HCT116 (cell line): ENCODE results near the gene FRRS1L. TPM values are rescaled to one million over a fixed set of nuclear protein-coding genes. Genes with fewer than 3 reads are reported as not detected.

ENCODE experiments used
- ATAC-seq: fragments of 200-7000 bp; cut with Tn5 transposase; 2 replicates; pipeline ENCODE4 v1.9.1; 2020; ENCODE audit warnings: mild to moderate bottlenecking, moderate library complexity
- BruUV-seq: library from RNA; stranded (reverse); fragments of 400-500 nt; replicated peaks from 2 replicates; lab custom pipeline; 2021; lab: Mats Ljungman, UMichigan
- CTCF ChIA-PET: fragments of 300-600 bp; sonication (Branson Sonifier 250); formaldehyde crosslinking; loops from one replicate; lab custom pipeline; 2021; ENCODE audit warnings: antibody characterized with exemption; lab: Charles Lee
- POLR2A ChIA-PET: fragments of 300-600, 350-600 bp; sonication (Branson Sonifier 250); formaldehyde crosslinking; loops from one replicate; lab custom pipeline; 2021; ENCODE audit warnings: antibody characterized with exemption; lab: Charles Lee
- RAD21 ChIA-PET, 2 experiments: fragments of 300-600 bp; sonication (Branson Sonifier 250); formaldehyde crosslinking; loops; one replicate each; lab custom pipeline; 2023; ENCODE audit warnings: low total read pairs in 2 of 2; ENCODE audit not compliant: uncharacterized antibody in 2 of 2, unreplicated experiment in 2 of 2, low non-redundant PET in 1 of 2; lab: Charles Lee
- DNase-seq: peaks from one replicate; pipeline ENCODE4 v3.0.0-alpha.2; 2010; ENCODE audit warnings: low read depth, low spot score
- H2AFZ ChIP-seq: fragments of 200-600 bp; shearing (Covaris generic), sonication (generic); 2 replicates; pipeline ENCODE4 v1.6.1; 2017; ENCODE audit warnings: low read depth, mixed run types, mixed read lengths, antibody characterized with exemption, low read length; ENCODE audit not compliant: poor library complexity, severe bottlenecking
- H3K27ac ChIP-seq: 2 replicates; pipeline ENCODE4 v1.5.1; 2012; ENCODE audit warnings: low read depth, low read length
- H3K27me3 ChIP-seq: fragments of 200-600 bp; sonication (generic); 2 replicates; pipeline ENCODE4 v1.6.1; 2016; ENCODE audit warnings: mixed run types, low read length, mixed read lengths; ENCODE audit not compliant: insufficient read depth
- H3K36me3 ChIP-seq, 2 experiments: fragments of 200-500 bp in 1 of 2; fragments of 200-600 bp in 1 of 2; sonication (Bioruptor generic) in 1 of 2; sonication (generic) in 1 of 2; 2 replicates each; pipeline versions ENCODE4 v1.5.1 to v1.6.1; 2014 to 2016; ENCODE audit warnings: low read length in 2 of 2, inconsistent platforms in 1 of 2, mixed read lengths in 1 of 2, mixed run types in 1 of 2; ENCODE audit not compliant: insufficient read depth in 2 of 2, control insufficient read depth in 1 of 2
- H3K4me1 ChIP-seq, 2 experiments: fragments of 200-600 bp in 1 of 2; sonication (generic) in 1 of 2; 2 replicates each; pipeline versions ENCODE4 v1.5.1 to v1.6.1; 2012 to 2017; ENCODE audit warnings: low read length in 2 of 2, inconsistent platforms in 1 of 2, mild to moderate bottlenecking in 1 of 2, mixed read lengths in 1 of 2, mixed run types in 1 of 2, moderate library complexity in 1 of 2; ENCODE audit not compliant: insufficient read depth in 2 of 2, control insufficient read depth in 1 of 2
- H3K4me2 ChIP-seq: fragments of 200-600 bp; sonication (generic); 2 replicates; pipeline ENCODE4 v1.6.1; 2017; ENCODE audit warnings: mixed run types, low read length, mixed read lengths
- H3K4me3 ChIP-seq, 2 experiments: fragments of 200-600 bp in 1 of 2; sonication (generic) in 1 of 2; replicated peaks in 1 of 2; 2 replicates each; pipeline ENCODE4 v1.5.1; 2011 to 2016; ENCODE audit warnings: low read length in 2 of 2, control low read depth in 1 of 2, low read depth in 1 of 2, mild to moderate bottlenecking in 1 of 2, mixed read lengths in 1 of 2, mixed run types in 1 of 2
- H3K79me2 ChIP-seq: fragments of 200-600 bp; sonication (generic); 2 replicates; pipeline ENCODE4 v1.6.1; 2017; ENCODE audit warnings: mild to moderate bottlenecking, mixed run types, low read length, moderate library complexity, mixed read lengths; ENCODE audit not compliant: insufficient read depth
- H3K9ac ChIP-seq: fragments of 200-600 bp; sonication (generic); 2 replicates; pipeline ENCODE4 v1.6.1; 2016; ENCODE audit warnings: low read length, mixed read lengths
- H3K9me2 ChIP-seq: fragments of 200-600 bp; sonication (generic), shearing (Covaris generic); 2 replicates; pipeline ENCODE4 v1.6.1; 2017; ENCODE audit warnings: mixed run types, mild to moderate bottlenecking, moderate library complexity; ENCODE audit not compliant: insufficient read depth
- H3K9me3 ChIP-seq, 2 experiments: fragments of 200-500 bp in 1 of 2; fragments of 200-600 bp in 1 of 2; sonication (Bioruptor generic) in 1 of 2; sonication (generic) in 1 of 2; 2 replicates each; pipeline ENCODE4 v1.6.1; 2014 to 2017; ENCODE audit warnings: low read length in 2 of 2, mixed read lengths in 2 of 2, inconsistent platforms in 1 of 2, low read depth in 1 of 2, mild to moderate bottlenecking in 1 of 2, mixed run types in 1 of 2, moderate library complexity in 1 of 2; ENCODE audit not compliant: control insufficient read depth in 1 of 2, insufficient read depth in 1 of 2
- H4K20me1 ChIP-seq: fragments of 200-600 bp; sonication (generic), shearing (Covaris generic); 2 replicates; pipeline ENCODE4 v1.6.1; 2017; ENCODE audit warnings: mixed run types, mild to moderate bottlenecking, moderate library complexity; ENCODE audit not compliant: insufficient read depth
- ELF1 ChIP-seq: IDR thresholded peaks from 2 replicates; pipeline ENCODE4 v1.6.1; 2012; ENCODE audit warnings: low read depth, borderline replicate concordance
- SIN3A ChIP-seq: IDR thresholded peaks from 2 replicates; pipeline ENCODE4 v1.6.1; 2012; ENCODE audit warnings: low read depth
- intact Hi-C: fragments of 100-400 bp; cut with micrococcal nuclease; formaldehyde crosslinking; loops from 2 replicates; pipeline ENCODE4 v1.10.0; 2022
- total RNA-seq: library from RNA; stranded (reverse); gene quantifications from one replicate; pipeline ENCODE4 v1.2.1, GENCODE V29; 2021; ENCODE audit not compliant: unreplicated experiment

Gene FRRS1L
- total RNA-seq, 1 experiment from 2014 or later = not detected

DNA sequence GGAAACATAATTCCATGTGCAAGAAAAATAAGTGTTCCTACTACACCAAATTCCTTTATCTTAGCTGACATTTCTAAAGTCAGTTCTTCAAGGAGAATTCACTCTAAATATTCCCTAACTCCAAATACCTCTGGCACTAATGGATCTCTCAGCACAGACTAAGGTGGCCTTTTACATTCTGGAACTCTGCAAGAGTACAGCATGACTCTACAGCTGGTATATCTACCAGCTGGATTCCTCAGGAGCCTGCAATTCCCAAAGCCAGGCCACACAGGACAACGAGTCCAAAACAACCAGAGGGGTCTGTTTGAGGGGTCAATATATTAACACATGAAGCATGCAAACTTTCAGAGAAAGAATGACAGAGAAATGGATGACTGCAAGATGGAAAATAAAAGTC, 74.5 kb downstream of the FRRS1L start:
- H3K36me3 ChIP-seq = peaks cover 10 to 29% of the 10 kb centered on the region in 2 experiments
- intact Hi-C loops = no loop called here
- peaks cover 0 to 4% of the 10 kb centered on the region in 2 experiments; a peak in 2 of 4 replicates for H3K4me1 ChIP-seq
- no peaks in the 10 kb centered on the region for H3K9me2 ChIP-seq
- CTCF ChIA-PET = no interaction called here
- no peak overlapping the region for H3K4me2 ChIP-seq
- no peak overlapping the region for H3K27ac ChIP-seq
- peaks cover 48% of the 10 kb centered on the region for H3K79me2 ChIP-seq
- RAD21 ChIA-PET = no interaction called here
- no peak overlapping the region for H3K4me3 ChIP-seq
- POLR2A ChIA-PET = no interaction called here
- no peaks in the 10 kb centered on the region for H4K20me1 ChIP-seq
- TF ChIP-seq SIN3A = no peak
- TF ChIP-seq, all 23 proteins: peak for 0
- ATAC-seq (no peak), DNase-seq (no peak)
- H3K9ac ChIP-seq = no peak overlapping the region
- H3K9me3 ChIP-seq = no peaks in the 10 kb centered on the region
- H2AFZ ChIP-seq = no peak overlapping the region
- BruUV-seq = no TSS peak
- H3K27me3 ChIP-seq = no peaks in the 10 kb centered on the region

DNA sequence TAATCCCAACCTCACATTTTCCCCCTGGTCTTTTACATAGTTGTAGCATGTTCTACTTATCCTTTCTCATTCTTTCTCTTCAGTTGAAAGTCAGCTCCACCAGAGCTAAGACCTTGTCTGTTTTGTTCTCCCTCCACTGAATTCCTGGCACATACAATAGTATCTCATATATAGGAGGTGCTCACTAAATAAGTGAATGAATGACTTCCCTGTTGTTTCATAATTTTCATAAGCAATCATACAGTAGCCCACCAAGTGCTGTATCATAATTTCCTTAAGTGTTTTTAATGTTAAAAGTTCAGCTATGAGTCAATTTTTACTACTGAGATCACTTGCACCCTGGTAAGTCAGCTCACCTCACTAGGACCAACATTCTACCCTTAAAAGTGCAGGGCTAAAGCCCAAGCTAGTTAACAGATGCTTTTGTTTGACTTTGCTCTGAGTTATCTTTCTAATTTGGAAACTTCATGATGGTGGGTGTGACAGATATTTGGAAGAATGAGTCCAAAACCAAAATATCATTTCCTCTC, 74.9 kb downstream of the FRRS1L start:
- H4K20me1 ChIP-seq = no peaks in the 10 kb centered on the region
- H3K36me3 ChIP-seq = peaks cover 10 to 30% of the 10 kb centered on the region in 2 experiments
- TF ChIP-seq ELF1 = no peak
- H3K4me3 ChIP-seq = no peak overlapping the region
- CTCF ChIA-PET = interaction anchor here (0.5 kb wide), 1 partner anchor 105 kb away, joined by 3 read pairs; no protein-coding TSS in a partner anchor
- H3K4me1 ChIP-seq = peaks cover 0 to 4% of the 10 kb centered on the region in 2 experiments; a peak in 2 of 4 replicates
- H3K9ac ChIP-seq = no peak overlapping the region
- H3K27me3 ChIP-seq = no peaks in the 10 kb centered on the region
- no peak for DNase-seq
- H3K4me2 ChIP-seq = no peak overlapping the region
- H3K79me2 ChIP-seq = peaks cover 43% of the 10 kb centered on the region
- no peaks in the 10 kb centered on the region for H3K9me2 ChIP-seq
- H3K9me3 ChIP-seq = no peaks in the 10 kb centered on the region
- RAD21 ChIA-PET = no interaction called here
- ATAC-seq = no peak
- intact Hi-C loops = no loop called here
- H3K27ac ChIP-seq = no peak overlapping the region
- no TSS peak for BruUV-seq
- POLR2A ChIA-PET = no interaction called here
- no peak overlapping the region for H2AFZ ChIP-seq
